ENCODE data around the gene PTPRK. TPM values are rescaled to one million over a fixed set of nuclear protein-coding genes. Genes with fewer than 3 reads are reported as not detected.

Gene PTPRK
- total and polyA plus RNA-seq, 2 donors (not counting 1 experiment from before 2014, with no cell fraction given) = 16.2 to 18.7 TPM

- DNase-seq = no peak
- ChIA-PET CTCF (no interaction called here), POLR2A (no interaction called here)
- intact Hi-C loops (cut with micrococcal nuclease) = no loop called here
- TF ChIP-seq CTCF (IDR thresholded peaks at IDR 0.05) (no peak), EZH2 (IDR thresholded peaks at IDR 0.05; ENCODE audit: borderline replicate concordance, insufficient read depth, low read depth, low read length, poor library complexity, severe bottlenecking) (no peak)
- H4K20me1 ChIP-seq (ENCODE audit: control insufficient read depth, insufficient read depth, low read length, poor library complexity, severe bottlenecking) = peaks cover 5% of the 10 kb centered on the region
- Mint-ChIP-seq H3K4me1 (no peaks in the 10 kb centered on the region), H3K9me3 (ENCODE audit: insufficient read depth) (no peaks in the 10 kb centered on the region), H3K4me3 (no peak overlapping the region), H3K27ac (no peak overlapping the region), H3K27me3 (no peaks in the 10 kb centered on the region)
- ATAC-seq (ENCODE audit: low read depth) = no peak
- no peak overlapping the region for H3K4me2 ChIP-seq (replicated peaks; ENCODE audit: low read depth, low read length, poor library complexity, severe bottlenecking)
- H3K9me3 ChIP-seq (ENCODE audit: control extremely low read depth in 1 of 3, control insufficient read depth in 2 of 3, insufficient read depth in 1 of 3, low read length in 2 of 3) = no peaks in the 10 kb centered on the region
- no peak overlapping the region for H3K9ac ChIP-seq (ENCODE audit: low read length)
- H3K36me3 ChIP-seq (replicated peaks in 1 of 2; ENCODE audit: control extremely low read depth in 1 of 2, control insufficient read depth in 1 of 2, extremely low read depth in 1 of 2, insufficient read depth in 2 of 2, low read length in 1 of 2) = peaks cover 0 to 3% of the 10 kb centered on the region in 2 experiments
- H2AFZ ChIP-seq (ENCODE audit: insufficient read depth, low read depth, low read length, poor library complexity, severe bottlenecking) = no peak overlapping the region
- H3K79me2 ChIP-seq (ENCODE audit: control insufficient read depth, insufficient read depth, low read length) = no peaks in the 10 kb centered on the region
- H3K27ac ChIP-seq (ENCODE audit: low read length in 2 of 2) = no peak overlapping the region
- H3K4me3 ChIP-seq (ENCODE audit: control extremely low read depth in 1 of 5, extremely low read depth in 1 of 5, insufficient read depth in 1 of 5, low read depth in 2 of 5, low read length in 4 of 5) = no peak overlapping the region
- H3K4me1 ChIP-seq (ENCODE audit: control insufficient read depth in 2 of 2, insufficient read depth in 2 of 2, low read length in 2 of 2) = no peaks in the 10 kb centered on the region
- no peaks in the 10 kb centered on the region for H3K27me3 ChIP-seq (replicated peaks in 1 of 4; ENCODE audit: control extremely low read depth in 1 of 4, control insufficient read depth in 3 of 4, insufficient read depth in 4 of 4, low read length in 3 of 4)
Observed at GRCh38 chr6:128095362-128095761, 425.0 kb downstream of the PTPRK start.

DNA sequence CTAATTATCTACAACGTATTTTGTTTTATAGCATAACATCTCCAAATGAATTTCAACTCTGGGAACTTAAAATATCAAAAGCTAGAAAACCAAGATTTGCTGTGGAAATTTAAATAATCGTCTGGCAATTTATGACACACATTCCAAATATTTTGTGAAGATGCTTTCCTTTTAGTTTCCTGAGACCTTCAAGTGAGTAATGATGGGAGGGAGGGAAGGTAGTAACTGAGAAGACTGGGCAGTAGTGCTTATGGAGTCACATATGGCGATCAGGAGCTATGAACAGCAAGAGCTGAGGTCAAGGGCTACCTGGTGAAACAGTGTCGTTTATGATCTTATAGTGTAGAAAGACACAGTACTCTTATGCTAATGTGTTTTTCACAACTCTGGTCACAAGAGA, 441.4 kb downstream of the PTPRK start:
- H3K4me3 ChIP-seq (ENCODE audit: control extremely low read depth in 1 of 5, extremely low read depth in 1 of 5, insufficient read depth in 1 of 5, low read depth in 2 of 5, low read length in 4 of 5) = no peak overlapping the region
- H3K27ac ChIP-seq (ENCODE audit: low read length in 2 of 2) = no peak overlapping the region
- H2AFZ ChIP-seq (ENCODE audit: insufficient read depth, low read depth, low read length, poor library complexity, severe bottlenecking) = no peak overlapping the region
- Mint-ChIP-seq H3K4me1 (no peaks in the 10 kb centered on the region), H3K27me3 (no peaks in the 10 kb centered on the region), H3K27ac (no peak overlapping the region), H3K9me3 (ENCODE audit: insufficient read depth) (no peaks in the 10 kb centered on the region), H3K4me3 (no peak overlapping the region)
- H4K20me1 ChIP-seq (ENCODE audit: control insufficient read depth, insufficient read depth, low read length, poor library complexity, severe bottlenecking) = no peaks in the 10 kb centered on the region
- no peak overlapping the region for H3K4me2 ChIP-seq (replicated peaks; ENCODE audit: low read depth, low read length, poor library complexity, severe bottlenecking)
- intact Hi-C loops (cut with micrococcal nuclease) = no loop called here
- WGBS (ENCODE audit: insufficient coverage) = no CpG with 5 or more reads among the region's 4 CpGs
- H3K4me1 ChIP-seq (ENCODE audit: control insufficient read depth in 2 of 2, insufficient read depth in 2 of 2, low read length in 2 of 2) = no peaks in the 10 kb centered on the region
- no peaks in the 10 kb centered on the region for H3K27me3 ChIP-seq (replicated peaks in 1 of 4; ENCODE audit: control extremely low read depth in 1 of 4, control insufficient read depth in 3 of 4, insufficient read depth in 4 of 4, low read length in 3 of 4)
- H3K36me3 ChIP-seq (replicated peaks in 1 of 2; ENCODE audit: control extremely low read depth in 1 of 2, control insufficient read depth in 1 of 2, extremely low read depth in 1 of 2, insufficient read depth in 2 of 2, low read length in 1 of 2) = peaks cover 7 to 13% of the 10 kb centered on the region in 2 experiments
- ATAC-seq (ENCODE audit: low read depth) (no peak), DNase-seq (no peak)
- H3K9me3 ChIP-seq (ENCODE audit: control extremely low read depth in 1 of 3, control insufficient read depth in 2 of 3, insufficient read depth in 1 of 3, low read length in 2 of 3) = no peaks in the 10 kb centered on the region
- no peaks in the 10 kb centered on the region for H3K79me2 ChIP-seq (ENCODE audit: control insufficient read depth, insufficient read depth, low read length)
- ChIA-PET POLR2A (no interaction called here), CTCF (no interaction called here)
- no peak overlapping the region for H3K9ac ChIP-seq (ENCODE audit: low read length)
- TF ChIP-seq EZH2 (IDR thresholded peaks at IDR 0.05; ENCODE audit: borderline replicate concordance, insufficient read depth, low read depth, low read length, poor library complexity, severe bottlenecking) (no peak), CTCF (IDR thresholded peaks at IDR 0.05) (no peak)
